Right cardiac atrium (tissue), 5 donors: ENCODE measurements around the gene PJA2. TPM values are rescaled to one million over a fixed set of nuclear protein-coding genes. Genes with fewer than 3 reads are reported as not detected.
A peak's percentile ranks its signal among the peaks of the same experiment; 100 is the strongest.
"Not testable (repeated sequence)": the region's sequence is repeated elsewhere in the genome, so short reads cannot be mapped to it uniquely, and the experiment has no call there.

Experiments used
- ATAC-seq, 2 donors: fragments of 200-7000 bp; cut with Tn5 transposase; one replicate each; pipeline versions ENCODE4 v1.8.0 to v1.9.1; 2020; ENCODE audit warnings: moderate library complexity in 2 of 2, mild to moderate bottlenecking in 1 of 2
- DNase-seq, 3 donors: peaks; one replicate each; pipeline ENCODE4 v3.0.0-alpha.2; 2020
- H3K27ac ChIP-seq: one replicate; pipeline ENCODE4 v1.5.1; 2013; ENCODE audit warnings: mild to moderate bottlenecking, low read length, control low read depth, moderate library complexity
- H3K27me3 ChIP-seq: one replicate; pipeline ENCODE4 v1.6.1; 2013; ENCODE audit not compliant: control insufficient read depth, insufficient read depth
- H3K4me1 ChIP-seq: one replicate; pipeline ENCODE4 v1.6.1; 2013; ENCODE audit warnings: low read length; ENCODE audit not compliant: control insufficient read depth, insufficient read depth
- H3K4me3 ChIP-seq: one replicate; pipeline ENCODE4 v1.5.1; 2013; ENCODE audit warnings: low read length, control low read depth
- H3K9me3 ChIP-seq: one replicate; pipeline ENCODE4 v1.6.1; 2013; ENCODE audit warnings: low read length; ENCODE audit not compliant: control insufficient read depth
- whole genome bisulfite sequencing: extraction: QIAGEN DNeasy Blood & Tissue Kit; methylation state at CpG from one replicate; pipeline ENCODE4 v1.1.7; 2013; 5-methylcytosine and 5-hydroxymethylcytosine counted together
- intact Hi-C, 4 donors: fragments of 100-400 bp; cut with DNase I; formaldehyde crosslinking; loops; one replicate each; pipeline versions ENCODE4 v1.11.0 to v1.14.0; 2022 to 2023
- polyA plus RNA-seq: library from polyadenylated mRNA; stranded (reverse); fragments of 200-250 nt; gene quantifications from one replicate; pipeline ENCODE4 v1.2.3, GENCODE V29; 2013
- total RNA-seq, 4 donors: library from RNA; stranded (reverse); fragmentation: NEBNext Ultra II Directional; extraction: Animal tissue kit (Norgen Biotek cat#: 25700); gene quantifications; one replicate each; pipeline ENCODE4 v1.2.1, GENCODE V29; 2021
- donor health status: healthy with polysubstance abuse.
- donor health status: DM: no; HTN: yes; CAD: no.
- donor health status: DM: no; HTN: no; CAD: no.
- donor health status: DM: no; HTN: yes; CAD: no; lungs with severe emphysema.
- donor health status: DM: yes; HTN: yes; CAD: no.

Gene PJA2
- total and polyA plus RNA-seq, 5 donors: 37.4 to 122 (median 97.3) TPM

DNA sequence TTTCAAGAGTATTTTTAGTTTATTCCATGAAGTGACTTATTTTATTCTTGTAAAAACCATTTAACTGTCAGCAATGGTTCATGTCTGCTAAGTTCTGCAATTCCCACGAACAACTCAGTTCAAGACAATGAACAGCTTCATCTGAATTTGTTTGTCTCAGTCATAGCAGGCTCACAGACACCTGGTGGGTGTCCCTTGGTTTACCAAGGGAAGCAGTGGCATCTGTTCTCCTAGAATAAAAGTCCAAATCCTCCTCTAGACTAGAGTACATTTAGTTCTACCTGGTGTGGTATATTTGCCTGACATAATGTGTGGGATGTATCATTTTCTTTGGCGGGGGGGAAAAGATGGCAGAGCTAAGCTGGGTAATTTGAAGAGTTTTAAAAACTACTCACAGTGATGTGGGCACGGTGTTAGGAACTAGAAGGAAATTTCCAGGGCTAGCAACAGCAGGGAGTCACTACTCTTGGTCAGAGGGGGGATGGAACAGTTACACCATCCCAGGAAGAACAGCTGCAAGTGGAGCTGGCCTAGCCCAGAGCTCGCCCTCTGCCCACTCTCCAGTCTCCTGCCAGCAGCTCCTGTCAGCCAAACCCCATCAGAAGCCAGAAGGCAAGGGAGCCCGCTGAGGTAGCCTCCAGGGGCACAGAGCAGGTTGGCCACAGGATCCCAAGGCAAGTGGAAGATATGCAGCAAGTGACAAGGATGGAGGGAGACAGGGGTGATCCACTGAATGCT is 100.3 kb downstream of the PJA2 start:
- H3K27me3 ChIP-seq: no peaks in the 10 kb centered on the region
- no peaks in the 10 kb centered on the region for H3K4me1 ChIP-seq
- intact Hi-C loops: no loop called here
- no peaks in the 10 kb centered on the region for H3K9me3 ChIP-seq
- 87% methylated on average over 5 of the region's 5 CpGs for WGBS
- no peak for ATAC-seq
- no peak overlapping the region for H3K4me3 ChIP-seq
- no peak for DNase-seq
- H3K27ac ChIP-seq: no peak overlapping the region

DNA sequence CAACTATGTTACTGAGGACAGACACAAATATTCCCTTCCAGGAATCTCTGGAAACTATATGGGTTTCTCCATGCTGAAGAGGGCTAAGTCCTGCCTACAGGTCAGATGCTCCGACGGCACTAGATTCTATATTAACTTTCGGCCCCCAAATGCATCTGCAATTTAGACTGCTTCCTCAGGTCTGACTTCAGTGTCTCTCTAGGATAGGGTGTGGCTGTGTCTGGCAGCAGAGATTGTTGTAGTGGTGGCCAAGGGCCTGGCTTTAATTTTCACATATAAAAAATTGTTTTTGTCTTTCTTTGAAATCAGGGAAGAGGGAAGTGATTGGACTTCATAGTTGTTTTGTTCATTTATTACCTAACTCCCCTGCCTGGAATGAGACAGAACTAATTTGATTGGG is 101.8 kb downstream of the PJA2 start:
- no peak for DNase-seq
- Histone ChIP-seq H3K9me3 (no peaks in the 10 kb centered on the region), H3K27me3 (no peaks in the 10 kb centered on the region), H3K4me3 (no peak overlapping the region), H3K27ac (no peak overlapping the region), H3K4me1 (no peaks in the 10 kb centered on the region)
- ATAC-seq: no peak
- intact Hi-C loops: no loop called here
- 76% methylated on average over 3 of the region's 3 CpGs for WGBS

DNA sequence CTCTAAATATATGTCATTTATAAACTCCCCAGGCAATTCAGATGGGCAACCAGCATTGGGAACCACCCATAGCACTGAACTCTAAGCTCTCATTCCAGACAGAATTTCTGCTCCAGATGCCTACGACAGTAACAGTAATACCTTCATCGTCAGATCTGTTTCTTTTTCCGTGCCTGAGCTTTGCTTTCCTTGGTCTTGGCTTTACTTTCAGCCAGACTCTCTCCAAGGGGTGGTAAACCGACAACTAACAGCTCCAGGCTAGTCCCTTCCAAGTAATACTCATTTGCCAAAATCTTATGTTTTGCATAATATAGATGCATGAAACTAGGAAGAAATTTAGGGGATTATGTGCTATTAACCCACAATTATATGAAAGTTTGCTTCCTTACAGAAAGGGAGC is 102.3 kb downstream of the PJA2 start:
- intact Hi-C loops: no loop called here
- H3K4me1 ChIP-seq: no peaks in the 10 kb centered on the region
- DNase-seq (no peak), ATAC-seq (no peak)
- H3K27ac ChIP-seq: no peak overlapping the region
- H3K4me3 ChIP-seq: no peak overlapping the region
- WGBS: 69% methylated on average over 4 of the region's 4 CpGs
- H3K27me3 ChIP-seq: no peaks in the 10 kb centered on the region
- no peaks in the 10 kb centered on the region for H3K9me3 ChIP-seq

DNA sequence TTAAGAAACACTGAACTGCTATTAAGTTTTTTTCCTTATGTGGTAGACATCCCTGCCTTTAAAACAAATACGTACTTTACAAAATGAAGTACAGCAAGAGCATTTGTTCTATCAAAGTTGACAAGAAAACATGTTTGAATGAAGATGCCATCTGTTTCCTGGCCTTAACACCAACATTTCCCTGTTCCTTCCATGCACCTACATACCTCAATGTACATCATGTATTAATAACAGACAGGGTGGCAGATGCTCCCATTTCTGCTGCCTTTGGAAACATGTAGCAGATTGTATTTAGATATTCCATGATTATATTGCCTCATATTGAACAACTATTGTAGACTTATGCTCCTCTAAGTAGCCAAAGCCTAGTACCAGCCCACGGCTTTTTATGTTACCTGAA is 104.4 kb downstream of the PJA2 start:
- DNase-seq (no peak), ATAC-seq (no peak)
- intact Hi-C loops: no loop called here
- H3K27me3 ChIP-seq: no peaks in the 10 kb centered on the region
- WGBS: 93% methylated on average over 2 of the region's 2 CpGs
- no peak overlapping the region for H3K4me3 ChIP-seq
- no peak overlapping the region for H3K27ac ChIP-seq
- no peaks in the 10 kb centered on the region for H3K4me1 ChIP-seq
- no peaks in the 10 kb centered on the region for H3K9me3 ChIP-seq

DNA sequence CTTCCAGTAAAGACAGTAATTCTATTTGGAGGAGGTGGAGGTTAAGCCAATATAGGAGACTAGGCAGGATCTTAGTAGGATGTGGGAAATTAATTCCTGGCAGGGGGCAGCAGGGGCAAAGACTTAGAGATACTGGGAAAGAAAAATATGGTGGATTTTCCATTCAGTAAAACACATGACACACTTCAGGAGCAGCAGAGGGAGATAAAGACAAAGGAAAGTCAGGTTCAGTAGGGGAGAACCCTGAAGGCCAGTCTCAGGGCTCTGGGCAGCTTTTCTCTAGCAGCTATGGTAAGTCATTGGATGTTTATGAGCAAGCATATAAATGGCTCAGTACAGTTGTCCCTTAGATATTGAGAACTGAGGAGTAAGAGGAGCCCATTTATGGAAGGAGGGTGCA is 105.5 kb downstream of the PJA2 start:
- no peaks in the 10 kb centered on the region for H3K4me1 ChIP-seq
- DNase-seq (no peak), ATAC-seq (no peak)
- H3K27ac ChIP-seq: no peak overlapping the region
- no peaks in the 10 kb centered on the region for H3K9me3 ChIP-seq
- H3K4me3 ChIP-seq: no peak overlapping the region
- intact Hi-C loops: no loop called here
- no peaks in the 10 kb centered on the region for H3K27me3 ChIP-seq

DNA sequence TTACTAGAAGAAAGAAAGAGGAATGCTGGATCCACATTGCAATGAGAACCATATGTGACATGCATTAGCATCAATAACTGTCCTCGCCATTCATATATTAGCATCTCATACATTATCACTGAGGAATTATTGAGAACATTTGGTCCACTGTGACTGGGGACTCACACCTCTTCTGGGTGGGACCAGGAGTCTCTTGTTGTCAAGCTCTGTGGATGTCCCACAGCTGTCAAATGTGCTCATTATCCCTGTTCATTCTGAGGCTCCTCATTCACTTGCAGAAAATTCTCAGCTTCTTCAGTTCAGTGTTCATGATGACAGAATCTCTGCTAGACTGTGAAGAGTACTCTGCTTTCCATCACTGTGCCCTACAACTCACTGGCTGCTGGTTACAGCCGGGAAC is 109.4 kb downstream of the PJA2 start:
- no peak for DNase-seq
- no peak for ATAC-seq
- intact Hi-C loops: no loop called here
- H3K9me3 ChIP-seq: no peaks in the 10 kb centered on the region
- no peaks in the 10 kb centered on the region for H3K4me1 ChIP-seq
- WGBS: 83% methylated on average over 2 of the region's 2 CpGs
- H3K27ac ChIP-seq: no peak overlapping the region
- no peaks in the 10 kb centered on the region for H3K27me3 ChIP-seq
- no peak overlapping the region for H3K4me3 ChIP-seq

DNA sequence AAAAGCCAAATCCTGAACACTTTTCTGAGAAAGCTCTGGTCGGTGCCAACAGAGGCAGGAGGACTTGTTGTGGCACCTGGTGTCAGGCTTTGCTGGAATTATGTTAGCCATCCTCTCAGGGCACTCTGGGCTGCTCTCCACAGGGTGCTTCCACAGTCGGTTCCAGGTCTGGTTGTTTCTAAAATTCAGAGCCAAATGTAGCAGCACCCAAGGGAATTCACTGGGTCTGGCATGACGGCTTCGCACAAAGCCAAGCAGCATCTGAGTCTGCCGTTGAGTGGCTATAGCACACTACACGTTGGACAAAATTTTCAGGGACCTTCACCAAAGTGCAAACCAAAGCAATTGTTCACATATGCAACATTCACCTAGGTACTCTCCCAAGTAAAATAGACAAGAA is 110.2 kb downstream of the PJA2 start:
- Histone ChIP-seq H3K9me3 (no peaks in the 10 kb centered on the region), H3K4me3 (no peak overlapping the region), H3K27ac (no peak overlapping the region), H3K4me1 (no peaks in the 10 kb centered on the region), H3K27me3 (no peaks in the 10 kb centered on the region)
- WGBS: 57% methylated on average over 6 of the region's 6 CpGs
- intact Hi-C loops: no loop called here
- DNase-seq: peak in 1 of 3 donors; percentile 53
- no peak for ATAC-seq

DNA sequence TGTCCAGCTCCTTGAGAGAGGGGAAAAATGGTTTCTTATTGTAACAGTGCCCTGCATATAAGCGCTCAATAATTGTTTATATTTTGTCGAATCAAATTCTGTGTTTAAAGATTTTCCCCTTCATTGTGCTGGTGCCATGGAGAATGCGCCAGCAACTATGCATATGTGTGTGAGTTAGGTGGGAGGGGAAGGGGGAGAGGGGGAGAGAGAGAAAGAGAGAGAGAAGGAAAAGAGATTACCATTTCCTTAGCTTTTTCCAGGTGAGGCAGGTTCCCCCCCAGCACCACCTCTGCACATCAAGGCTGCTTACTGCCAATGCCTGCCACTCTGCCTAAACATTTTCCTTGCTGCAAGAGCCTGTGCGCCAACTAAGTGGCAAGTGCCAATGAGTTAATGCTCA is 111.0 kb downstream of the PJA2 start:
- Histone ChIP-seq H3K4me3 (no peak overlapping the region), H3K27me3 (no peaks in the 10 kb centered on the region), H3K27ac (no peak overlapping the region), H3K9me3 (no peaks in the 10 kb centered on the region), H3K4me1 (no peaks in the 10 kb centered on the region)
- ATAC-seq (no peak), DNase-seq (no peak)
- intact Hi-C loops: no loop called here
- WGBS: 37% methylated on average over 4 of the region's 4 CpGs

DNA sequence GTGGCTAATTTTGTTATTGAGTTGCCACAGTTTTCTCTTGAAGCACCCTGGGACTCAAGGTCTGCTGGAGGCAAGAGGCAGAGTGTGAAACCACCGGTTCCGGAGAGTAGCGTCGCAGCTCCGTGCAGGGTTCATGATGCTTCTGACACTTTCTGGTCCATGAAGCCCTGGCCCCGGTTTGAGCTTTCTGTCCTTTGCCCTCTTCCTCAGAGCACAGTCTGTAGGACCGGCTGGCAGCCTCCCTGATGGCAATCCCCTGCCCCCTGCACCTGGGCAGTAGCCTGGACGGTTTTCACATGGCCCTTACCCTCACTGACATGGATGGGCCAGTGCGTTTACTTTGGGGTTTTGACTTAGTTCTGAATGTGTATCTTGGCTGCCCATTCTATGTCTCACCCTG is 111.9 kb downstream of the PJA2 start:
- Histone ChIP-seq H3K27me3 (no peaks in the 10 kb centered on the region), H3K4me1 (no peaks in the 10 kb centered on the region), H3K4me3 (no peak overlapping the region), H3K27ac (no peak overlapping the region), H3K9me3 (no peaks in the 10 kb centered on the region)
- WGBS: 86% methylated on average over 9 of the region's 9 CpGs
- ATAC-seq (no peak), DNase-seq (no peak)
- intact Hi-C loops: no loop called here

DNA sequence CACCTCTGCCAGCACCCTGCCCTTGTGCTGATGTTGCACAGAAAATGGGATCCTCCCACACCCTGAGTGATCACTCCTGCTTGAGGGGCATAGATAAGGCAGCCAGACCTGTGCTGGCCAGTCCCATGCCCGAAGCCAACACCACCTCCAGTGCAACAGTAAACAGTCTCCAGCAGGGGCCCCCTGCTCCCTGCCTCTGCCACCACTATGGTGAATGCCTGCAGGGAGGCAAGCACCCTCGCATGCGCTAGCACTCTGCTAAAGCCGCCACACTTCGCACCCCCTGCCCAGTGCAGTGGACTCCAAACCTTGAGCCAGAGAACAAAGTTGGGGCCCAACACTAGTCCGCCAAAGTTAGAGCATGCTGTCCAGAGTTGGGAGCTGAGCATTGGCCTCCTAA is 118.7 kb downstream of the PJA2 start:
- no peaks in the 10 kb centered on the region for H3K27me3 ChIP-seq
- no peaks in the 10 kb centered on the region for H3K4me1 ChIP-seq
- DNase-seq (no peak), ATAC-seq (no peak)
- 94% methylated on average over 6 of the region's 6 CpGs for WGBS
- no peak overlapping the region for H3K4me3 ChIP-seq
- intact Hi-C loops: no loop called here
- no peak overlapping the region for H3K27ac ChIP-seq
- H3K9me3 ChIP-seq: no peaks in the 10 kb centered on the region

DNA sequence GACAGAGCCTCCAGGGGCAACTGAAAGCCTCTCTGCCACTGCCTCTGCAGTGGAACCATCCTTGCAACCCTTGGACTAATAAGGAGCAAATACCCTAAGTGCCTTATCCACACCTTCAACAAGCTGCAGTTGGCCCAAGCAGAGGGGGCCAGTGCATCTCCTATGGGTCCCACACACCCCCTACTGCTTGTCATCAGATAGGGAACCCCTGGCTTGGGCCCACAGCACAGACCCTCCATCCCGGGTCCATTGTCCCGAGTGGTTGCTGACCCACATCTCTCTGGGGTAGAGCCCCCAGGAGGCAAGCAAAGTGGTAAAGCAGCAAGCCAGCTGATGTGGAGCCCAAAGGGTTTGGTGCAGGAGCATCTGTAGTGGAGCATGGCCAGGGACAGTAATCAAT is 119.5 kb downstream of the PJA2 start:
- H3K4me1 ChIP-seq: no peaks in the 10 kb centered on the region
- no peaks in the 10 kb centered on the region for H3K9me3 ChIP-seq
- 95% methylated on average over 2 of the region's 2 CpGs for WGBS
- H3K27me3 ChIP-seq: no peaks in the 10 kb centered on the region
- DNase-seq (no peak), ATAC-seq (no peak)
- intact Hi-C loops: no loop called here
- H3K4me3 ChIP-seq: no peak overlapping the region
- no peak overlapping the region for H3K27ac ChIP-seq

DNA sequence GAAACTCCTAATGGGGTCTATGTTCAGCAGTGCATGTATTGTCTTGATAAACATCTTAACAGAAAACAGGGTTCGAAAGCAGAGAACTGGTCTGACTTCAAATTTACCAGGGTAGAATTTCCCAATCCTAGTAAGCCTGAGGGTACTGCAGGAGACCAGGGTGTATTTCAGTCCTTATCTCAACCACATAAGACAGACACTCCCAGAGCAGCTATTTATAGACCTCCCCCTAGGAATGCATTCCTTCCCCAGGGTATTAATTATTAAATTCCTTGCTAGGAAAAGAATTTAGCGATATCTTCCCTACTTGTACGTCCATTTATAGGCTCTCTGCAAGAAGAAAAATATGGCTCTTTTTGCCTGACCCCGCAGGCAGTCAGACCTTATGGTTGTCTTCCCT is 123.1 kb downstream of the PJA2 start:
- H3K4me3 ChIP-seq, H3K27me3 ChIP-seq, H3K4me1 ChIP-seq, ATAC-seq, H3K9me3 ChIP-seq, DNase-seq, H3K27ac ChIP-seq, intact Hi-C loops: not testable (repeated sequence)
- 85% methylated on average over 4 of the region's 4 CpGs for WGBS
